Endothelial cell of umbilical vein (primary cell): ENCODE measurements around the gene TRIM62. TPM values are rescaled to one million over a fixed set of nuclear protein-coding genes. Genes with fewer than 3 reads are reported as not detected.

Experiments used
- BruUV-seq: library from RNA; stranded (reverse); fragments of 400-500 nt; replicated peaks from 2 replicates; lab custom pipeline; 2021; lab: Mats Ljungman, UMichigan
- CTCF ChIA-PET: fragments of 300-600, 350-600 bp; sonication (Branson Sonifier 250); formaldehyde crosslinking; loops from one replicate; lab custom pipeline; 2021; ENCODE audit warnings: antibody characterized with exemption, inconsistent platforms; lab: Charles Lee
- POLR2A ChIA-PET: fragments of 300-600, 350-600 bp; sonication (Branson Sonifier 250); formaldehyde crosslinking; loops from one replicate; lab custom pipeline; 2021; ENCODE audit warnings: antibody characterized with exemption, inconsistent platforms; lab: Charles Lee
- DNase-seq: peaks from one replicate; pipeline ENCODE4 v3.0.0-alpha.2; 2011; ENCODE audit warnings: low read depth, low spot score
- FAIRE-seq: peaks from 2 replicates; lab custom pipeline; 2011; peaks lifted over from hg19 to GRCh38; lab: Jason Lieb, UNC
- H2AFZ ChIP-seq: 2 replicates; pipeline ENCODE4 v1.6.0; 2012; ENCODE audit warnings: low read depth, low read length, control low read depth, inconsistent platforms
- H3K27ac ChIP-seq: 2 replicates; pipeline ENCODE4 v1.5.1; 2011; ENCODE audit warnings: low read depth, mild to moderate bottlenecking, control low read depth, low read length, moderate library complexity; ENCODE audit not compliant: insufficient read depth
- H3K27me3 ChIP-seq, 2 experiments: 2 replicates each; pipeline versions ENCODE4 v1.6.0 to v1.6.1; 2011; ENCODE audit warnings: low read length in 2 of 2, mixed read lengths in 1 of 2; ENCODE audit not compliant: control insufficient read depth in 2 of 2, insufficient read depth in 2 of 2
- H3K36me3 ChIP-seq, 2 experiments: 2 replicates in 1 of 2; 3 replicates in 1 of 2; pipeline ENCODE4 v1.5.1; 2011; ENCODE audit warnings: low read length in 2 of 2, mild to moderate bottlenecking in 1 of 2, moderate library complexity in 1 of 2; ENCODE audit not compliant: control insufficient read depth in 2 of 2, insufficient read depth in 2 of 2; ENCODE audit errors: extremely low read depth in 1 of 2
- H3K4me1 ChIP-seq: 3 replicates; pipeline ENCODE4 v1.5.1; 2011; ENCODE audit warnings: mild to moderate bottlenecking, low read length; ENCODE audit not compliant: control insufficient read depth, insufficient read depth; ENCODE audit errors: extremely low read depth
- H3K4me2 ChIP-seq: 2 replicates; pipeline ENCODE4 v1.6.1; 2011; ENCODE audit warnings: low read length, control low read depth, mixed read lengths; ENCODE audit not compliant: insufficient read depth
- H3K4me3 ChIP-seq, 3 experiments: fragments of 200-600 bp in 1 of 3; sonication (generic), shearing (Covaris generic) in 1 of 3; replicated peaks in 1 of 3; 2 replicates each; pipeline ENCODE4 v1.5.1; 2011 to 2016; ENCODE audit warnings: control low read depth in 3 of 3, low read length in 3 of 3, mild to moderate bottlenecking in 2 of 3, inconsistent platforms in 1 of 3, low read depth in 1 of 3, moderate library complexity in 1 of 3; ENCODE audit not compliant: insufficient read depth in 1 of 3
- H3K79me2 ChIP-seq: 2 replicates; pipeline ENCODE4 v1.6.0; 2012; ENCODE audit warnings: low read length, inconsistent platforms; ENCODE audit not compliant: control insufficient read depth, insufficient read depth
- H3K9ac ChIP-seq: replicated peaks from 2 replicates; pipeline ENCODE3; 2011; ENCODE audit warnings: low read length, control low read depth; ENCODE audit not compliant: insufficient read depth; ENCODE audit errors: extremely low read depth
- H3K9me1 ChIP-seq: replicated peaks from 3 replicates; pipeline ENCODE4 v1.6.0; 2011; ENCODE audit warnings: mild to moderate bottlenecking, low read length; ENCODE audit not compliant: control insufficient read depth, insufficient read depth; ENCODE audit errors: extremely low read depth
- H3K9me3 ChIP-seq: replicated peaks from 2 replicates; pipeline ENCODE4 v1.5.1; 2012; ENCODE audit warnings: low read length, inconsistent platforms; ENCODE audit not compliant: control insufficient read depth, insufficient read depth
- H4K20me1 ChIP-seq: replicated peaks from 2 replicates; pipeline ENCODE3; 2011; ENCODE audit warnings: mild to moderate bottlenecking, low read length; ENCODE audit not compliant: control insufficient read depth, insufficient read depth; ENCODE audit errors: extremely low read depth
- EZH2 ChIP-seq: IDR thresholded peaks from 2 replicates; pipeline ENCODE4 v1.6.1; 2012; ENCODE audit warnings: borderline replicate concordance, low read depth, mild to moderate bottlenecking, moderate library complexity, low read length, inconsistent platforms; ENCODE audit not compliant: severe bottlenecking
- FOS ChIP-seq: IDR thresholded peaks from 2 replicates; pipeline ENCODE4 v1.6.1; 2011; ENCODE audit warnings: mild to moderate bottlenecking, low read length, moderate library complexity, borderline replicate concordance; ENCODE audit not compliant: insufficient read depth
- GATA2 ChIP-seq: IDR thresholded peaks from 2 replicates; pipeline ENCODE4 v1.7.0; 2011; ENCODE audit warnings: low read depth, mild to moderate bottlenecking, moderate library complexity, mixed read lengths, low read length; ENCODE audit not compliant: insufficient read length, insufficient read depth
- JUN ChIP-seq: IDR thresholded peaks from 2 replicates; pipeline ENCODE4 v1.6.1; 2011; ENCODE audit warnings: borderline replicate concordance, low read depth; ENCODE audit not compliant: insufficient read length, insufficient read depth
- MYC ChIP-seq: IDR thresholded peaks from one replicate; pipeline ENCODE4 v1.6.1; 2011; ENCODE audit warnings: mild to moderate bottlenecking, low read depth, low read length
- POLR2A ChIP-seq: IDR thresholded peaks from 2 replicates; pipeline ENCODE4 v1.6.1; 2012; ENCODE audit warnings: low read depth, mild to moderate bottlenecking, control low read depth, low read length
- POLR2AphosphoS5 ChIP-seq: IDR thresholded peaks from 2 replicates; pipeline ENCODE4 v1.6.1; 2012; ENCODE audit warnings: low read depth, mild to moderate bottlenecking, control low read depth, low read length, moderate library complexity; ENCODE audit not compliant: insufficient read depth
- dilution Hi-C: fragments of 300-500 bp; cut with MboI; formaldehyde crosslinking; loops from one replicate; pipeline ENCODE4 v1.15.0; 2019; ENCODE audit warnings: low sequenced_read_pairs; ENCODE audit not compliant: extremely low pct_ligation_motif_present
- intact Hi-C: fragments of 100-400 bp; cut with micrococcal nuclease; formaldehyde crosslinking; loops from one replicate; pipeline ENCODE4 v1.10.0; 2022
- polyA plus RNA-seq, 4 experiments: library from polyadenylated mRNA; depleted of rRNA in 3 of 4; stranded (reverse) in 3 of 4; unstranded in 1 of 4; fragments of >200 nt; gene quantifications; 2 replicates each; pipeline versions ENCODE4 v1.2.1 to v1.2.3, GENCODE V29; 2011 to 2012; ENCODE audit warnings: missing spikeins in 1 of 4
- total RNA-seq: library from RNA; stranded (reverse); gene quantifications from 2 replicates; pipeline ENCODE4 v1.2.3, GENCODE V29; 2021
- TF ChIP-seq, protein P1 (sequence below), 2 donors: IDR thresholded peaks; 1 replicate in 1 of 2; 2 replicates in 1 of 2; pipeline ENCODE4 v1.5.1; 2011; ENCODE audit warnings: low read length in 2 of 2, mild to moderate bottlenecking in 2 of 2, moderate library complexity in 2 of 2, control low read depth in 1 of 2, inconsistent platforms in 1 of 2, low read depth in 1 of 2; ENCODE audit not compliant: insufficient read depth in 1 of 2; ENCODE audit errors: extremely low read depth in 1 of 2
- TF ChIP-seq, protein P2 (sequence below): IDR thresholded peaks from 2 replicates; pipeline ENCODE4 v1.6.1; 2011; ENCODE audit not compliant: insufficient read depth, insufficient read length

TRIM62 gene
- total and polyA plus RNA-seq, 2 donors (not counting 3 experiments of a cell fraction or from before 2014, with no cell fraction given) = 8.3 to 9.3 TPM

DNA sequence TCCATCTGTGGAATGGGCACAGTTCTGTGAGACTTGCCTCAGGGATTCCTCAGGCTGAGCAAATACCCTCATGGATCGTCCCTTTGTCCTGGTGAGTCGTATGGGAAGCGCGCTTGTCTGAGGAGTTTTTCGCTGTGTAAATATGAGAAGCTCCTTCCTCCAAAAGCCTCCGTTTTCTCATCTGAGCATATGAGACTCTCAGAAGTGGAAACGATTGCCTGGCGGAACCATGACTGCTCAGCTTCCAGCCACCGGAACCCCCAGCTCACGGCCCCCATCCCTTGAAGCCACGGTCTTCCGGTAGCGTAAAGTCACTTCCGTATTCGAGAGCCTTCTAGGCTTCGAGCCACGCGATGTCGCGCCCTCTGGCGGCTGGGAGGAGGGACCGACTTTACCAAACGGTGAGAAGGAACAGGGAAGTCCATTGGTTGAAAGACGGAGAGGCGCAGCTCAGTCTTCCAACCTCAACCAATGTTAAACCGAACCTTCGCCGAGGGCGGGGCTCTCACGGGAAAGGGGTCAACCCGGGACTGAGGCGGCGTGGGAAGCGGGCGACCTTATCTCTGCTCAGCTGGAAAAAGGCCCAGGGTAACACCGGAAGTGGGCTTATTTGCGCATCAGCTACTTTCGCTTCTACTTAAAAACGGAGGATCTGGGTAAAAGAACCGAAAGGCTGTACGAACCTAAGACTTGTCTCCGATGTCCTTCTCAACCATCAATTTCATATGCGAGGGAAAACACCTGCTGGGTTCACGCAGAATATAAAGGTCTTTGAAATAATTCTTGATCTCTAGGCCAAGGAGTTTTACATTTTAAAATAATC is 54.6 kb downstream of the TRIM62 start:
- ChIA-PET POLR2A (interaction anchor here (0.6 to 1.0 kb wide), 3 partner anchors 55 to 1338 kb away, joined by 3 to 6 read pairs (median 4); partner anchors contain the start of genes RNF19B and TRIM62), CTCF (interaction anchor here (0.6 to 2.8 kb wide), 31 partner anchors 10 to 486 kb away, joined by 3 to 19 read pairs (median 4); partner anchors contain the start of genes TRIM62 and ZSCAN20)
- peak; percentile 99 for FAIRE-seq
- Histone ChIP-seq H3K9me3 (no peaks in the 10 kb centered on the region), H3K79me2 (no peaks in the 10 kb centered on the region), H3K4me1 (peaks cover 10% of the 10 kb centered on the region), H3K27ac (peak overlapping the region; percentile 68), H4K20me1 (no peaks in the 10 kb centered on the region), H3K4me3 (peak overlapping the region; percentile 72 to 92 (median 88)), H3K9ac (peak overlapping the region; percentile 88), H3K4me2 (peak overlapping the region; percentile 90), H2AFZ (peak overlapping the region; percentile 93), H3K27me3 (peaks cover 0 to 2% of the 10 kb centered on the region in 2 experiments), H3K9me1 (no peaks in the 10 kb centered on the region), H3K36me3 (no peaks in the 10 kb centered on the region)
- intact Hi-C loops = loop anchor here (1.0 to 5.0 kb wide), 5 partner anchors 35 to 343 kb away; partner anchors contain the start of genes PHC2 and ZNF362
- dilution Hi-C loops = no loop called here
- DNase-seq = peak; percentile 99
- TF ChIP-seq GATA2 (peak; percentile 66), POLR2A (peak; percentile 96), MYC (no peak), POLR2AphosphoS5 (peak; percentile 95), EZH2 (no peak), FOS (no peak), JUN (no peak)
- TF ChIP-seq, protein P1, sequence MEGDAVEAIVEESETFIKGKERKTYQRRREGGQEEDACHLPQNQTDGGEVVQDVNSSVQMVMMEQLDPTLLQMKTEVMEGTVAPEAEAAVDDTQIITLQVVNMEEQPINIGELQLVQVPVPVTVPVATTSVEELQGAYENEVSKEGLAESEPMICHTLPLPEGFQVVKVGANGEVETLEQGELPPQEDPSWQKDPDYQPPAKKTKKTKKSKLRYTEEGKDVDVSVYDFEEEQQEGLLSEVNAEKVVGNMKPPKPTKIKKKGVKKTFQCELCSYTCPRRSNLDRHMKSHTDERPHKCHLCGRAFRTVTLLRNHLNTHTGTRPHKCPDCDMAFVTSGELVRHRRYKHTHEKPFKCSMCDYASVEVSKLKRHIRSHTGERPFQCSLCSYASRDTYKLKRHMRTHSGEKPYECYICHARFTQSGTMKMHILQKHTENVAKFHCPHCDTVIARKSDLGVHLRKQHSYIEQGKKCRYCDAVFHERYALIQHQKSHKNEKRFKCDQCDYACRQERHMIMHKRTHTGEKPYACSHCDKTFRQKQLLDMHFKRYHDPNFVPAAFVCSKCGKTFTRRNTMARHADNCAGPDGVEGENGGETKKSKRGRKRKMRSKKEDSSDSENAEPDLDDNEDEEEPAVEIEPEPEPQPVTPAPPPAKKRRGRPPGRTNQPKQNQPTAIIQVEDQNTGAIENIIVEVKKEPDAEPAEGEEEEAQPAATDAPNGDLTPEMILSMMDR (IDR thresholded peaks at IDR 0.05; ENCODE audit: extremely low read depth in 1 of 2, insufficient read depth in 1 of 2, low read depth in 1 of 2, low read length in 2 of 2) = peak; percentile 97 to 99
- TF ChIP-seq, protein P2, sequence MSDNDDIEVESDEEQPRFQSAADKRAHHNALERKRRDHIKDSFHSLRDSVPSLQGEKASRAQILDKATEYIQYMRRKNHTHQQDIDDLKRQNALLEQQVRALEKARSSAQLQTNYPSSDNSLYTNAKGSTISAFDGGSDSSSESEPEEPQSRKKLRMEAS = peak; percentile 76
- BruUV-seq = no TSS peak
